HUES6 (cell line): ENCODE results near the gene SARNP.
"Not testable (repeated sequence)": the region's sequence is repeated elsewhere in the genome, so short reads cannot be mapped to it uniquely, and the experiment has no call there.

Source experiments
- H3K27ac ChIP-seq: 2 replicates; pipeline ENCODE4 v1.7.0; 2013; ENCODE audit warnings: low read depth, mild to moderate bottlenecking, low read length, inconsistent platforms
- H3K27me3 ChIP-seq: 2 replicates; pipeline ENCODE4 v1.6.1; 2013; ENCODE audit warnings: low read length; ENCODE audit not compliant: control insufficient read depth, insufficient read depth
- H3K36me3 ChIP-seq: 2 replicates; pipeline ENCODE4 v1.6.1; 2013; ENCODE audit warnings: low read length; ENCODE audit not compliant: control insufficient read depth, insufficient read depth
- H3K4me1 ChIP-seq: 2 replicates; pipeline ENCODE4 v1.6.1; 2013; ENCODE audit warnings: low read length; ENCODE audit not compliant: control insufficient read depth, insufficient read depth
- H3K4me3 ChIP-seq: 2 replicates; pipeline ENCODE4 v1.5.1; 2013; ENCODE audit warnings: low read depth, low read length
- H3K9ac ChIP-seq: one replicate; pipeline ENCODE4 v1.6.1; 2013; ENCODE audit warnings: mild to moderate bottlenecking, low read length
- H3K9me3 ChIP-seq: 2 replicates; pipeline ENCODE4 v1.6.1; 2013; ENCODE audit warnings: low read depth, low read length; ENCODE audit not compliant: control insufficient read depth, insufficient read depth

The SARNP gene

GRCh38 chr12:55834400-55834799 lies 16.9 kb upstream of the SARNP start:
- not testable (repeated sequence) for H3K27me3 ChIP-seq, H3K9me3 ChIP-seq, H3K9ac ChIP-seq, H3K27ac ChIP-seq, H3K4me3 ChIP-seq, H3K36me3 ChIP-seq
- H3K4me1 ChIP-seq, result peaks cover 10% of the 10 kb centered on the region

GRCh38 chr12:55833056-55833455 lies 15.5 kb upstream of the SARNP start:
- H3K9ac ChIP-seq, result no peak overlapping the region
- H3K27me3 ChIP-seq, result no peaks in the 10 kb centered on the region
- no peak overlapping the region for H3K4me3 ChIP-seq
- no peaks in the 10 kb centered on the region for H3K9me3 ChIP-seq
- H3K36me3 ChIP-seq, result peaks cover 3% of the 10 kb centered on the region; the same call in 1 of the 2 replicates
- H3K4me1 ChIP-seq, result peaks cover 17% of the 10 kb centered on the region
- H3K27ac ChIP-seq, result no peak overlapping the region

DNA sequence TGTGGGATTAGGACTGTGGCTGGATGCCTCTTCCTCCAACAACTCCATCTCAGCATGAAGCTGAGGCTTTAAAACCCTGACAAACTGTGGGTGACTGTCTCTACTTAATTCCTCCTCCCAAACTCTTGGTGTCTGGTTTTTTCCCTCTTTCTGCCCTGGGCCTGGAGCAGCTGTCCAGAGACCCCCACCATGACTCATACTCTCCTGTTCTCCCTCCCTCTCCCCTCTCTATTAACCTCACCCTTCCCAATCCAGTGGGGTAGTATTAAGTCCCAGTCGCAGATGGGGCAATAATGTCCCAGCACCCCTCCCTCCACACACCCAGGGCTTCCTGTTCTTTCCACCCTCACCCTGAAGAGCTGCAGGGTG lies 13.9 kb upstream of the SARNP start:
- peaks cover 27% of the 10 kb centered on the region for H3K4me1 ChIP-seq
- peak overlapping the region; percentile 88 for H3K9ac ChIP-seq
- H3K36me3 ChIP-seq, result peaks cover 8% of the 10 kb centered on the region
- H3K4me3 ChIP-seq, result peak overlapping the region; percentile 85
- H3K9me3 ChIP-seq, result no peaks in the 10 kb centered on the region
- no peaks in the 10 kb centered on the region for H3K27me3 ChIP-seq
- H3K27ac ChIP-seq, result no peak overlapping the region

- no peaks in the 10 kb centered on the region for H3K27me3 ChIP-seq
- no peaks in the 10 kb centered on the region for H3K9me3 ChIP-seq
- H3K9ac ChIP-seq, result peak overlapping the region; percentile 88
- peaks cover 8% of the 10 kb centered on the region for H3K36me3 ChIP-seq
- H3K27ac ChIP-seq, result peak overlapping the region; percentile 90
- H3K4me1 ChIP-seq, result peaks cover 27% of the 10 kb centered on the region
- peak overlapping the region; percentile 85 for H3K4me3 ChIP-seq
These were observed 13.3 kb upstream of the SARNP start for GRCh38 chr12:55830601-55831446.

- Histone ChIP-seq H3K9ac (peak overlapping the region; percentile 88), H3K27ac (peak overlapping the region; percentile 90), H3K4me3 (peak overlapping the region; percentile 85), H3K9me3 (no peaks in the 10 kb centered on the region), H3K4me1 (peaks cover 27% of the 10 kb centered on the region), H3K27me3 (no peaks in the 10 kb centered on the region), H3K36me3 (peaks cover 10% of the 10 kb centered on the region)
These were observed 12.6 kb upstream of the SARNP start for GRCh38 chr12:55829967-55830600.

DNA sequence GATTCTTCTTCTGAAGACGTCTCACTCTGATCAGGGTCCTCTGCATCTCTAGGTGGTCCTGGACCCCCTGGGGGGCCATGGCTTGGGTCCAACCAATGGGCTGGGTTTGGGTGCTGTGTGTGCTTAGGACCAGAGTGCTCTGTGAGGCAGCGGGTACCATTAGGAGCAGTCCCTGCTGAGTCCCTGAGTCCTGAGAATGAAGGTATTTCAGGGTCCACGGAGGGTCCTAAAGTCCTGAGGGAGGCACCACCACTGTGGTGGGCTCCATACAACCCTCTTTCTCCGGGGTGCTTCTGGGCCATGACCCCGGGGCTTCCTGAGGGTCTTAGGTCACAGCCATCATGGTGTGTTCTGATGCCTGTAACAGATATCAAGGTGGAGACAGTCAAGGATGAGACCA lies 10.8 kb upstream of the SARNP start:
- Histone ChIP-seq H3K9ac (no peak overlapping the region), H3K4me3 (peak overlapping the region; percentile 85), H3K9me3 (no peaks in the 10 kb centered on the region), H3K27me3 (no peaks in the 10 kb centered on the region), H3K4me1 (peaks cover 27% of the 10 kb centered on the region), H3K36me3 (peaks cover 11% of the 10 kb centered on the region), H3K27ac (no peak overlapping the region)

- Histone ChIP-seq H3K9me3 (no peaks in the 10 kb centered on the region), H3K4me3 (peak overlapping the region; percentile 85), H3K4me1 (peaks cover 27% of the 10 kb centered on the region), H3K36me3 (peaks cover 17% of the 10 kb centered on the region), H3K27me3 (no peaks in the 10 kb centered on the region), H3K27ac (no peak overlapping the region), H3K9ac (peak overlapping the region; percentile 16)
These were observed 10.3 kb upstream of the SARNP start for GRCh38 chr12:55827806-55828205.

GRCh38 chr12:55824726-55825125 lies 7.2 kb upstream of the SARNP start:
- Histone ChIP-seq H3K9ac (no peak overlapping the region), H3K36me3 (peaks cover 47% of the 10 kb centered on the region), H3K9me3 (no peaks in the 10 kb centered on the region), H3K27ac (no peak overlapping the region), H3K4me1 (peaks cover 17% of the 10 kb centered on the region), H3K27me3 (no peaks in the 10 kb centered on the region), H3K4me3 (no peak overlapping the region)

- peaks cover 56% of the 10 kb centered on the region for H3K36me3 ChIP-seq
- no peak overlapping the region for H3K4me3 ChIP-seq
- H3K9me3 ChIP-seq, result no peaks in the 10 kb centered on the region
- no peak overlapping the region for H3K27ac ChIP-seq
- no peak overlapping the region for H3K9ac ChIP-seq
- H3K27me3 ChIP-seq, result no peaks in the 10 kb centered on the region
- peaks cover 18% of the 10 kb centered on the region for H3K4me1 ChIP-seq
These were observed 5.9 kb upstream of the SARNP start for GRCh38 chr12:55823419-55823818.

DNA sequence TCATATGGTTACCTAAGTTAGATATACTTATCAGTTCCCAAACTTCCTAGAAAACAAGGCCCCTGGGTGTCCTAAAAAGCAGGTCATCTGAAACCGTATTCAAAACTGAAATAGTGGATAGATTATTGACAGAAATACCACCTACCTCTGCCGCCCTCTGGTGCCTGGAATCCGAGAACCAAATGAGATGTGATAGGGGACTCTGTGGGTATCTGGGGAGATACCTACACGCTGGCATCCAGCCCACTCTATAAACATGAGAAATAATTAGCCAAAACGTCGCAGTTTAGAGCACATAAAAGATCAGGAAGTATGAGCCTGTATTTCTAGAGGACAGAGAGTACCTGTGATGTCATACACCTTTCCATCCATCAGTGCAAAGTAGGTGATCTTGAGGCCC lies 4.7 kb upstream of the SARNP start:
- H3K27me3 ChIP-seq, result no peaks in the 10 kb centered on the region
- no peaks in the 10 kb centered on the region for H3K9me3 ChIP-seq
- H3K27ac ChIP-seq, result no peak overlapping the region
- no peak overlapping the region for H3K4me3 ChIP-seq
- H3K36me3 ChIP-seq, result peaks cover 49% of the 10 kb centered on the region
- H3K9ac ChIP-seq, result no peak overlapping the region
- peaks cover 8% of the 10 kb centered on the region; the same call in 1 of the 2 replicates for H3K4me1 ChIP-seq

- Histone ChIP-seq H3K9me3 (no peaks in the 10 kb centered on the region), H3K36me3 (peaks cover 51% of the 10 kb centered on the region), H3K27ac (no peak overlapping the region), H3K9ac (no peak overlapping the region), H3K4me1 (0 out of 2 replicates have a peak, but pooled peaks cover 8% of the 10 kb centered on the region), H3K4me3 (no peak overlapping the region), H3K27me3 (no peaks in the 10 kb centered on the region)
These were observed 3.2 kb upstream of the SARNP start for GRCh38 chr12:55820679-55821078.
